ES-I3 (cell line): ENCODE results near the gene OR52H1.

Source experiments
- H3K36me3 ChIP-seq: 2 replicates; pipeline ENCODE4 v1.6.1; 2013; ENCODE audit warnings: mild to moderate bottlenecking, low read length, control low read depth, moderate library complexity; ENCODE audit not compliant: insufficient read depth
- H3K4me1 ChIP-seq: 2 replicates; pipeline ENCODE4 v1.6.1; 2013; ENCODE audit warnings: mild to moderate bottlenecking, control low read depth, low read length; ENCODE audit not compliant: insufficient read depth
- H3K9ac ChIP-seq: 2 replicates; pipeline ENCODE4 v1.6.1; 2013; ENCODE audit warnings: low read depth, mild to moderate bottlenecking, low read length, moderate library complexity
- H3K9me3 ChIP-seq: 2 replicates; pipeline ENCODE4 v1.6.1; 2013; ENCODE audit warnings: mild to moderate bottlenecking, low read length, moderate library complexity; ENCODE audit not compliant: control insufficient read depth, insufficient read depth

The OR52H1 gene

DNA sequence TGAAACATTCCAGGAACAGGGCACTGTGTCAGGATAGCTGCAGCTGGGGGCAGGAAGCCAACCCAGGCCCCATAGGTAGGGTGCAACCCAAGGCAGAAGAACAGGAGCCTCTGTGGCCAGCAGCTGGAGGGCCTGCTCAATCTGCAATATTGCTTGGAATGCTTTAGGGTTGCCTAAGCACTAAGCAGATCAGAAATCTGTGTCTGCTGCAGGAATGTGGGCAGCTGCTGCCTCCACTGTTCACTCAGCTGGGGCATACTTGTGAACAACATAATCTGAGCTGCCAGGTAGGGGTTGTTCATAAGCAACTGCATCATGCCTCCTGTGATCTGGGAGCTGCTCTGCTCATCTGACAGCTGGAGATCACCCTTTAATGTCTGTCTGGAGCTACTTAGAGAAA, 33.5 kb downstream of the OR52H1 start:
- Histone ChIP-seq H3K36me3 (no peaks in the 10 kb centered on the region), H3K4me1 (no peaks in the 10 kb centered on the region), H3K9me3 (no peaks in the 10 kb centered on the region), H3K9ac (no peak overlapping the region)

DNA sequence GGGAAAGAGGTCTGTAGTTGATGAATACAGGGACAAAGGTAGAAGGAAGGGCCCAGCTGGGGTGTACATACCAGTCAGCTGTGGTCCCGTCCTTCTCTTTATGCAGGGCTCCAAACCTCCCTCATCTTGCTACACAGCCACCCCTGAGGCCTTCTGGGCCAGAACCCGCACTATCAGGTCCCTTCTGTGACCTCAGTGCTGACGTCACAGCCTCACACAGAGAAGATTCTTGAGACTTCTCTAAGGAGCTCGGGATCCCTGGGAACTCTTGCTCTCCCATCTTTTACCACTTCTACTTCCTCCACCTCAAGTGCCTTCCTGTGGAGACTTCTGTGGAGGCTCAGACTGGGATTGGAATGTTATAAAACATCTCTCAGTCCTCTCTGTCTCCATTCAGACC, 38.5 kb downstream of the OR52H1 start, which contains the start of gene UBQLN3:
Gene UBQLN3 (minus strand): TSS at position 155 of the 400 bp plus-strand sequence. CDS start 399 bp downstream, outside the sequence.
- Histone ChIP-seq H3K36me3 (no peaks in the 10 kb centered on the region), H3K9ac (no peak within 1 kb of the TSS), H3K9me3 (no peaks in the 10 kb centered on the region), H3K4me1 (no peaks in the 10 kb centered on the region)

DNA sequence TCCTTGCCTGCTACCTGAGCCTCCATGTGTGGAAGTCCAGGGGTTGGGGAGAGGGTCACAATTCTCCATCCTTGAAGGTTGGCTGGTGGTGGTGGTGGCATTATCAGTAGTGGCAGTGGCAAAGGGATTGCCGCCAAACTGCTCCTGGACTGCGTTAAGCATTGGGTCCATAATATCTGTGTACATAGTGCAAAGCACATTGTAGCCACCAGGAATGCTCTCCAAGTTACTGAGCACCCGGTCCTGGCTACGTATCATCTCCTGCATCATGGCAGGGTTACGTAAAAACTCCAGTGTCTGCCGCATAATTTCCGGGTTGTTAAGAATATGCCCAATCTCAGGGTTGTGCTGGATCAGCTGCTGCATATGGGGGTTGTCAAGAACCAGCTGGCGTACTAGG, 39.7 kb downstream of the OR52H1 start:
- no peaks in the 10 kb centered on the region for H3K9me3 ChIP-seq
- no peaks in the 10 kb centered on the region for H3K36me3 ChIP-seq
- no peaks in the 10 kb centered on the region for H3K4me1 ChIP-seq
- H3K9ac ChIP-seq, result no peak overlapping the region

DNA sequence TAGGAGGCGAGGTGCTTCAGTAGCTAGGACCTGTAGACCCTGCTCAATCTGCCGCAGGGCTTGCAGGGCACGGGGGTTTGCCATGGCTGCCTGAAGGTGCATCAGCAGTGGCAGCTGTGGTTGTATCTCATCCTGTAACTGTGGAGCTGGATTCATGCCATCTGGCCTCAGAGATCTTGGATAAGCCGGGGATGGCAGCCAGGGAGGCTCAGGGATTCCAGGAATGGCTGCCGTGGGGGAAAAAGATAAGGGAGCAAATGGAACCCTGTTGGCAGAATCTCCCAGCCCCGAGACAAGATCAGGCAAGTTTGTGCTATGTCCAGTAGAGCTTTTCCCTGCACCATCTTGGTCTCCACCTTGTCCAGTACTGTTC, 40.4 kb downstream of the OR52H1 start:
- Histone ChIP-seq H3K36me3 (no peaks in the 10 kb centered on the region), H3K4me1 (no peaks in the 10 kb centered on the region), H3K9ac (no peak overlapping the region), H3K9me3 (no peaks in the 10 kb centered on the region)

DNA sequence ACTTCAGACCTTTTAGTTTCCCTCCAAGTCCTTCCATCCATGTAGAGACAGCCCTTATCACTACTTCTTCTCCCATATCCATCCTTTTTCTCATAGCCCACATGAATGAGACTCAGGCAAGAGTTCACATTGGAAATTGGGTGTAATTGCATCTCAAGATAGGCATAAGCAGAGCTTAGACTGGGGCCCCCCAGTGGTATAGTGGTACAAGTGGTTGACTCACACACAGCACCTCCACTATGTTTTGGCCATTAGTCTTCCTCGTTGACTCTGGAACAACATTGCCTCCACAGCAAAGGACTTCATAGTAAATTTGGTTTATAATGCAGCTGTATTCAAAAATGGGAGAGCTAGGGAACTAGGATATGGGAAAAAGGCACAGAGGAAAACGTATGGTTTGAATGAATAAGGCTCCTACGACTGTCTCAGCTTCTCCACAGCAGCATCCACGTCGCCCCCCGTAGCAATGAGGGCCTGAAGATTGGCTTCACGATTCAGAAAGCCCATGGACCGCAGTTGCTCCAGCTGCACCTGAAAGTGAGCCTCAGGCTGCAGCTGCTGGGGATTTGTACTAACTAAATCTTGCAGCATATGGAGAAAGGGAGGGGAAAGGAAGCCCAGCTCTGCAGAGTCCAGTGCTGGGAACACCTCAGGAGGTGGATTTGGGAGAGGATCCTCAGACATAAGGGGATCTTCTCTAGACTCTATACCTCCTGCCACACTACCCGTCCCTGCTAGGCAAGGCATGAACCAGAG, 41.0 kb downstream of the OR52H1 start:
- H3K4me1 ChIP-seq, result no peaks in the 10 kb centered on the region
- no peaks in the 10 kb centered on the region for H3K9me3 ChIP-seq
- no peak overlapping the region for H3K9ac ChIP-seq
- H3K36me3 ChIP-seq, result no peaks in the 10 kb centered on the region

DNA sequence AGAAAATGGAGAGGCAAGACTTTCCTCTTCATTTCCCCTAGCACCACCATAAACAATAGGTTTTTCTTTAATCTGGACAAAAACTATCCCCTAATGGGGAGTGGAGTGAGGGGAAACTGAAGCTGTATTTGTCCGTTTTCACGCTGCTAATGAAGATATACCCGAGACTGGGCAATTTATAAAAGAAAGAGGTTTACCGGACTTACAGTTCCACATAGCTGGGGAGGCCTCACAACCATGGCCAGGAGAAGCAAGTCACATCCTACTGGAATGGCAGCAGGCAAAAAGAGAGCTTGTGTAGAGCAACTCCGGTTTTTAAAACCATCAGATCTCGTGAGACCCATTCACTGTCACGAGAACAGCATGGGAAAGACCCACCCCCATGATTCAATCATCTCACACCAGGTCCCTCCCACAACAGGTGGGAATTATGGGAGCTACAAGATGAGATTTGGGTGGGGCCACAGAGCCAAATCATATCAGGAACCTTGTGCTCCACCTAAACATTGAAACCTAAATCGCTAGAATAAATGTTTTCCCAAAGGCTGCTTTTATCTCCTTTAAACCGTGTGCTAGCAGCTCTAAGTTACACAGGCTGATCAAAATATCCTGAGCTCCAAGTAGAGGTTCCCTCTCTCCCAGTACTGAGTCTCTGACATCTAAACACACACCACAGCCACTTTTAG, 42.8 kb downstream of the OR52H1 start:
- Histone ChIP-seq H3K36me3 (no peaks in the 10 kb centered on the region), H3K4me1 (no peaks in the 10 kb centered on the region), H3K9ac (no peak overlapping the region), H3K9me3 (no peaks in the 10 kb centered on the region)

DNA sequence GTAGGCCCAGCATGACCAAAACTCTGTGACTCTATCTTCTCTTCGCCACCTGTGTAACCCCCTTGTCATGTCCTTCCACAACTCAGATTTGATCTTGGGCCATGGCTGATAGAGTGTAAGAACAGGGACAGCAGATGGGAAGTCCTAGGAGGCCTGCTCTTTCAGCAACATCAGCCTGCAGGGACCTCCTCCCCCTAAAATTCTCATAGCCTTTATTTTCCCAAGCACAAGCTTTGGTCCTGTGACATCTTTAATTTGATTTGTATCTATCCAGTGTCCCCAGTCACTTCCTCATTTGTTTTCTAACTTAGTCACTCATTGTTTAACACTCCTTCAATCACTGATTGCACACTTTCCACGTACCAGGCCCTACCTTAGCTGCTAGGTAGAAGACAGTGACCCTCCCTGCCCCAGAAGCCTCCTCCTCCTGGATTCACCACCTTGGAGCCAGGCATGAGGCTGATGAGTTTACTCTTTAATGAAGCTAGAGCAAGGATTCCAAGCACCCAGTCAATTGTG, 43.9 kb downstream of the OR52H1 start:
- H3K4me1 ChIP-seq, result no peaks in the 10 kb centered on the region
- no peaks in the 10 kb centered on the region for H3K9me3 ChIP-seq
- no peak overlapping the region for H3K9ac ChIP-seq
- H3K36me3 ChIP-seq, result no peaks in the 10 kb centered on the region

DNA sequence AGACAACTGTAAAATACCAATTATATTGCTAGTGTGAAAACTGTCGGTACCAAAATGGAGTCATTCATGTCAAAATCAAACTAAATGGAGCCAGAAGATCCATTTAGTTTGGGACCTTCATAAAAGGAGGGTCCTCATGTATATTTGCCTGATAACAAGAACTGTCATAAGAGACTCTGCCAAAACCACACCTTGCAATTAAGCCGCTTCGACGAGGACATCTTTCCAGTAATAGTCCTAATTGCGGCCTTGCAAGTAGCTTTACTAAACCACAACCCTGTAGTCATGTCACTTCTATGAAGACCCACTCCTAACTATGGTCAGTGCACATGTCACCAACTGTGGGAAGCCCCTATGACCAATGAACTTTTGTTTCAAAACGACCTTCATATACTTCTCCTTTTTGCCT, 47.9 kb downstream of the OR52H1 start:
- Histone ChIP-seq H3K36me3 (no peaks in the 10 kb centered on the region), H3K9me3 (no peaks in the 10 kb centered on the region), H3K4me1 (no peaks in the 10 kb centered on the region), H3K9ac (no peak overlapping the region)

DNA sequence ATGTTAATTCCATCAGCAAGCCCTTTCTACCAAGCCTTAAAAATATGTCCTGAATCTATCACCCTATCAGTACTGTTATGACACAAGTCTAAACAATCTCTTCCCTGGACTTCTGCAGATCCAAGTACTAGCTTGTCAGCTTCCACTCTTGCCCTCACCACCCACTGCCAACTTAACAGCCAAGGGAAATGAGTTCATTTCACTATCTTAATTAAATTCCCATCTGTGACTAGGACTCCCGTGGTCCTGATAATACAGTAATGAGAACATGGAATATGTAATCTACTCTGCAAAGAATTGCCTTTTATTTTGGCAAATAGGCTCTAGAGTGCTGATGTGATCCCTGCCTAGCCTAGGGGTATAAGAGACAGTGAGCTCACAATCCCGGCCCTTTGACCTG, 48.7 kb downstream of the OR52H1 start:
- Histone ChIP-seq H3K9me3 (no peaks in the 10 kb centered on the region), H3K4me1 (no peaks in the 10 kb centered on the region), H3K36me3 (no peaks in the 10 kb centered on the region), H3K9ac (no peak overlapping the region)
